GM18517 (cell line): ENCODE measurements around the gene CCL1.

Source experiments
- ATAC-seq: cut with Tn5 transposase; IDR thresholded peaks from one replicate; pipeline ENCODE4 v1.9.1; 2021; ENCODE audit warnings: mild to moderate bottlenecking, moderate library complexity; ENCODE audit not compliant: unreplicated experiment

CCL1 gene

DNA sequence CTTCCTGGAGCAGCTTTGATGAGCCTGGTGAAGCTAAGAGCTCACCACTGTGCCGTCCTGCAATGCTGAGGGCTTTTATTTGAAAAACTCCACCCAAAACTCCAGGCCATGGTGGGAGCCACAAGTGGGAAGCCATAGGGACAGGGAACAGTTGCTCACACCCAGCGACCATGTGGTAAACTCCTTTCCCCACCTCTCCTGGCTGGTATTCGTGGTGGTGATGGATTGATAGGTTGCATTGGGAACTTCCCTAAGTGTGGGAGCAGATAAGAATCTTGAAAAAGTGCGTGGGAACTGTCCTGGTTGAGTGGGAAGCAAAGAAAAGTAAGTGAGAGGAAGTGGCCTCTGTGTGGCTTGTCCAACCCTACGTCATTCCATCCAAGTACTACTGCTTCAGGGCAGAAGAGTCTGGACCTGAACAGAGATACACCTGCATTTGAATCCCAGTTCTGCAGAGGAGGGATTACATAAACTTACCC, at the start of gene CCL1:
Gene CCL1 (minus strand): TSS at position 51 of the 479 bp plus-strand sequence. CDS start 72 bp downstream, outside the sequence.
- no peak for ATAC-seq

GRCh38 chr17:34412534-34412933, 49.5 kb upstream of the CCL1 start:
- ATAC-seq = no peak

DNA sequence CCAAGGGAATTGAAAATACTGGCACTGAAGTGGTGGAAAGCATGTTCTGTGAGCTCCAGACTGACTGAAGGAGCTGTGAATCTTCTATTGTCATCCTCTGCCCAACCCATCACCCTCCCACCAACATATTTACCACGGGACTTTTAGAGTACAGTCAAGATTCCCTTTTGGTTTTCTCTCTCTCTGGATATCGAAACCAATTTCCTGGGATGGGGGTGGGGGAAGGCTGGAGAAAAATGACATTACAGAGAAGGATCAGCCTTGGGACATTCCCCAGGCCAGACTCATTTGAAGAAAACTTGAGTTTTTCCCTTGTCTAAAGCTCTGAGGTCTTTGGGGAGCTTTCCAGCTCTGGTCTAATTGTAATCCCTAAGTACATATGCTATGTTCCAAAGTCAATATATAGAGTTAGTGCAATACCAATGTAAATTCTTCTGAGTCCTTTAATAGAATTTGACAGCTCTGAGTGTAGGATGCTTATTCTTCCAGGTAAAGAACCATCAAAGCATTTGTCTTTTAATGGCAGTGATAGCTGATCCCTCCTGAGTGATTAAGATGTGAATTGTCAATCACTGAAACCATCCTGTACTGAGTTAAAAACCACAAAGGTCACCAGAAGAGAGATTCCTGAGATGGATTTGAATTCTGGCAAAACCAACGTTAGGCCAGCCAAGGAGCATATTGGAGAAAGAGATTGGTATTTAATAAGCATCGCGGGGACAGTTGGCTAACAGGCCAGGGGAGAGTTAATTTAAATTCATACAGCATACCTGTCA, 48.8 kb upstream of the CCL1 start:
- ATAC-seq = no peak

DNA sequence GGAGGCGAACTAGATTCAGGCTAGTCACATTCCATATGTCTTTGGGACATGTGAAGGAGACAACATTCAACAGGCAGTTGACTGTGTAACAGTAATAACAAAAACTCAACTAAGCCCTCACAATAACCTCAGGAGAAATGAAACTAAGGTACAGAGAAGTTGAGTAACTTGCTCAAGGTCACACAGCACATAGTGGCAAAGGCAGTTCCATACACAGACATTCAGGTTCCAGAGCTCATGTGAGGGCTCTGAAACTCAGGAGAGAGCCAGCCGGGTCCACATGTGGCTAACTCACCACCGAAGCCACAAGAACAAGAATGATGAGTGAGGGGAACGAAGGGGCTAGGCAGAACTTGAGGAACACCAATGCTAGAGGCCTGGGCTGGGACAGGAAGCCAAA, 46.3 kb upstream of the CCL1 start:
- no peak for ATAC-seq

DNA sequence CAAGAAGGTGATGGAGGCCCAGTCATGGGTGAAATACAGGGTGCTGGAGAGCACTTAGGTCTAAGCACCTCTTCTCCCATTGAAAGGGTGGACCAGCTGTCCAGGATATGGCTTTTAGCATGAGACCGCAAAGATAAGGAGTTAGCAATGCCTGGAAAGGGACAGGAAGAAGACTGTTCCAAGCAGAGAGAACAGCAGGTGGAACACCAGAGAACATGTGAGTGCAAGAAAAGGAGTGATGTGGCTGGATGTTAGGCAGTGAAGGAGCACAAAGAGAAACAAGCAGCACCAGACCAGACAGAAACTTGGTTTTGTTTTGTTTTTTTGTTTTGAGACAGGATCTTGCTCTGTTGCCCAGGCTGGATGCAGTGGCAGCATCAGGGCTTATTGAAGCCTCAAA, 45.4 kb upstream of the CCL1 start:
- ATAC-seq = no peak

DNA sequence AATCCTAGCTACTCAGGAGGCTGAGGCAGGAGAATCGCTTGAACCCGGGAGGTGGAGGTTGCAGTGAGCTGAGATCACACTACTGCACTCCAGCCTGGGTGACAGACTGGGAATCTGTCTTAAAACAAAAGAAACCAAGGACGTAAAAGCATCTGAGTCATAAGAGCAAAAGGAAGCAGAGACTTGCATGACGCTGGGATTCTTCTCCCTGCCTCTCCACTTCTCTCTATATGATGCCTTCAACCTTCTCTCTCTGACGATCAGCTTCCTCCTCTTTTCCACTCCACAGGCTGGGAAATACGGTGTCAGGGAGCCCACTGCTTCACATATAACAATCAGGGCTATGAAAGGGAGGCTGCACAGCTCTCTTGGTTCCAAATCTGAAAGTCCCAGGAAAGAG, 43.2 kb upstream of the CCL1 start:
- no peak for ATAC-seq

DNA sequence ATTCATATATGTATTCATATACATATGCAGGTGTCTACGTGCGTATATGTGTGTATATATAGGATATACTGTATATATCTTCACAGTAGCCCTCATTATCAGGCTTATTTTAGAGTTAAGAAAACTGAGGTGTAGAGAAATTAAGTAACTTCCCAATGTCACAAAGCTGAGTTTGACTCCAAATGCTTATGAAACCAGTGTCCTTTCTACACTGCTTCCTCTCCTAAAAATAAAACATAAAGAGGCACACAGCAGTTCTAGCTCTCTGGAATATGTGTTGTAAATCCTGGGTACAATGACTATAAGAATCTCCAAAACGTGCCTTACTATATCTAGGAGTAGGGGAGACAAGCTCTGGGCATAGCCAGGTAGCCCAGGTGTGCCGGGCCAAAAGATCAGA, 40.0 kb upstream of the CCL1 start:
- ATAC-seq = no peak

DNA sequence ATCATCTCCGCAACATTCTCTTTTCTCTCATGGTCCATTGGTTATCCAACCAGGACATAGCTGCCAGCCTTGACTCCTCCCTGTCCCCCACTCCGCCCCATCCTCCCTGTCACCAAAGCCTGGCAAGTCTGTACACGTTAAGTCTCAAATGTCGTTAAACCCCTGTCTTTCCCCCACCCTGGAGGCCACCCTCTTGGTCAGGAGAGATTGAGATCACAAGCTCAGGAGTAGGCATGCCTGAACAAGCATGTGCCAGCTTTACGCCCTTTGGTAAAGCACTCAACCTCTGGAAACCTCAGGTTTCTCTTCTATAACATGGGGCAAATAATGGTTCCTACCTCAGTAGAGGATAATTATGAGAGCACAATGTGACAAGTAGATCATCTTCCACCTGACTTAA, 38.1 kb upstream of the CCL1 start:
- ATAC-seq = no peak

GRCh38 chr17:34400301-34400931, 37.4 kb upstream of the CCL1 start:
- no peak for ATAC-seq

- no peak for ATAC-seq
Observed at GRCh38 chr17:34399725-34400124, 36.7 kb upstream of the CCL1 start.

DNA sequence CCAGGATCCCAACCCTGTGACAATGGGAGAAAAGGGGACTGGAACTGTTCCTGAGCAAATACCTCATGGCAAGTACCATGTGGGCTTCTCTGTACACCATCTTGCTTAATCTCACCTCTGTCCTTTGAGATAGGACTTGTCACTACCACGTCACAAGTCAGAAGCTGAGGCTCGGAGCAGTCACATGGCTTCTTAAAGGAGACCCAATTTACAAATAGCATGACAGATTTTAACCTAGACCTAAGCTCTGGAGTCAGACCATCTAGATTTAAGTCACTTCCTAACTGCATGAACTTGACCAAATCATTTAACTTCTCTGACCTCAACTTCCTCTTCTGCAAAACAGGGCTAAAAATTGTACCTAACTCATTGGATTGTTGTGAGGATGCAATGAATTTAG, 36.0 kb upstream of the CCL1 start:
- no peak for ATAC-seq

DNA sequence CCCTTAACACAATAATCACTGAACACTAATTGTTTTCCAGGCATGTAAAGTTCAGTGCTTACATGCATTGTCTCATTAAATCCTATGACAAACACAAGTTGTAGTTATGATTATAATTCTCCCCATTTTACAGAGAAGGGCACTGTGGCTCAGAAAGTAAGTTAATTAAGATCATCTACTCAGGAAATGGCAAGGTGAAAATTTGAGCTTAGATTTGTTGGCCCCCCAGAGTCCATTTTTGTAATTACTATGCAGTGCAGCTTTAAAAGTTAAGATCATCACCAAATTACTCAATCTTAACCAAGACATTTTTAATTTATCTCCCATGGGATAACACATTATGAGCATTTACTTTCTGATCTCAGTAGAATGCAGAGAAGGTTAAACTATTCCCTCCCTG, 34.2 kb upstream of the CCL1 start:
- ATAC-seq = no peak

DNA sequence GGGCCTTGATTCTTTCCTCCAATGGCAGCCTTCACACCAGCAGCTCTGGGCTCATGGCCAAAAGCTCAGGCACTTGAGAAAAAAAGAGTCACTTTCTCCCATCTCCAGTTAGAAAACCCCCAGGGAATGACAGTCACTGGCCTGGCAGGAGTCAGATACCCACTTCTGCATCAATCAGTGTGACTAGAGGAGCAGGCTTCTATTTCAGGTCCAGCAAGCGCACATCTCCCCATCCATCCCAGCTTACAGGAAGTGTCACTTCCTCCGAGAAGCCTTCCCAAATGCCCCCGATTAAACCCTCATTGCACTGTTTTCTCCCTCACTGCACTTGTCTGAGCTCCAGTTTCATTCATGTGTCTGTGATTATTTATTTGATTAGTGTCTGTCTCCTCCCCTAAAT, 30.4 kb upstream of the CCL1 start:
- no peak for ATAC-seq

GRCh38 chr17:34391241-34391640, 28.2 kb upstream of the CCL1 start:
- ATAC-seq = no peak

DNA sequence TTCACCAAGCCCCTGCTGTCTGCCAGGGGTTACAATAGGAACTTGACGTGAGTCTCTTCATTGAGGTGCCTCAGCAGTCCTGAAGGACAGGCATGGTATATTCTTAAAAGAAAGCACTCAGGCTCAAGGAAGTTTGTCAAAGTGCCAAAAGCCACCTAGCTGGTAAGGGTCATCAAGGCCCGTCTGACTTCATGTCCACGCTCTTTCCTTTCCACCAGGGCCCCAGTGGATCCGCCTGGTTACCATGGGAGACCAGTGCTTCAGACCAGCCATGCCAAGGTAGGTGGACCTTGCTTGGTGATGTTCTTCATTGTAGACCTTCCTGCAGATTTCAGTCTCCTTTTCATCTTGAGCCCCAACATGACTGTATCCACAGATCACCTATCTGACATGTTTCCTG, 27.6 kb upstream of the CCL1 start:
- no peak for ATAC-seq

DNA sequence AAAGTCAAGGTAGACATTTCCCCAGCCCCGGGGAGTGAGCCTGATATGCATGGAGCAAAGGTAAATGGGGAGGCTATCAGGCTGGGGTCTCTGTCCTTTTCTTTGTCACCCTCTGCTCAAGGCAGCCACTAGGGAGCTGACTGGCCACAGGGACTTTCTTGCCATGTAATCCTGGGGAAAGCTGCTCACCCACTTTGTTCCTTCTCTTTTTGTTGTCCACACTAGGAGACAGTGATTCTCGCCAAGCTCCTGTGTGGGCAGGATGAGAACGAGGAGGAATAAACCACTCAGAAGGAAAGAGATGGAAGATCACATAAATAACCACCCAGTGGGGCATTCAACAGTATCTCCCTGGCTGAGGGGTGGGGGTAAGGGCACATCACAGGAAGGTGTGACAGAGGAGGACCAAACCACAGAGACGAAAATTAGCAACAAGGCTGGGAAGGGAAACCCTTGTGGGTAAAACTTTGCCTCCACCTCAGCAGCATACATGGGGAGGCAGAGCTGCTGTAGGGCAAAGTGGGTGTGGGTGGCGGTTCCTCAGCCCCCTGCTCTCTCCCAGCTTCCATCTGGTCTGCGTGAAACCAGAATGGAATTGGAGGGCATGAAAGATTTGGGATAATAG, 26.2 kb upstream of the CCL1 start:
- ATAC-seq = no peak

GRCh38 chr17:34387566-34387965, 24.5 kb upstream of the CCL1 start:
- ATAC-seq = no peak

DNA sequence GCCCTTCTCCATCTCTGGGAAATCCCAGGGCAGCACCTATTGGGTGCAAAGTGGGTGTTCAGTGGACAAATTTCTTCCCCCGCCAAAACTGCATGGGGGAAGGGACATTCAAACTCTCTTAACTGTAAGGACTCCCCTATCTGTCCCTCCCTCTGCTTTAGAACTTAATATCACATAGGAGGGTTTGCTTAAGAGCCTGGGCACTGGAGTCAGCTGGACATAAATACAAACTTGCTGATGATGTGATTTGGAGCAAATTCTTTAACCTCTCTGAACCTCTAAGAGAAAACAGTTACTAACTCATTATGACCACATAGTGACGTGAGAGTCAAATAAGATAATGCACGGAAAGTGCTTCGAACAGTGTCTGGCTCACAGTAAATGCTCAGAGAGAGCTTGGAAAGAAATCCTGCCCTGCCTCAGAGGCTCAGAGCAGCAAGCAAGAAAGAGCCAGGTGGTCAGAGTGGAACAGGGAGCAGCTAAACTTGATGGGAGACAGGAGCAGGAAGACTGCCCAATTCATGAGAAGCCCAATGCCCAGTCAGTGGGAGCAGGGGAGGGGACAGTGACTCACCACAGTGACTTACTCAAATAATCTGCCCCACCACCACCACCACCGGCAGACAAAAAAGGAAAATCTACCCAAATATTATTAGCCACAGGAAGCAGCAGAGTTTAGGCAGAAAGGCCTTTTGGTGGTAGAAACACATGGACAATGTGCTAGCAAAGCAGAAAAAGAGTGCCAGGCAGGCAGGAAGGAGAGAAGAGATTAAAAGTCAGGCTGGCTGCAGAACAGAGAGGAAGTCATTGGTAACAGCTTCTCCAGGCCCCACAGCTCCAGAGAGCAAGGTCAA, 23.9 kb upstream of the CCL1 start:
- ATAC-seq = no peak

DNA sequence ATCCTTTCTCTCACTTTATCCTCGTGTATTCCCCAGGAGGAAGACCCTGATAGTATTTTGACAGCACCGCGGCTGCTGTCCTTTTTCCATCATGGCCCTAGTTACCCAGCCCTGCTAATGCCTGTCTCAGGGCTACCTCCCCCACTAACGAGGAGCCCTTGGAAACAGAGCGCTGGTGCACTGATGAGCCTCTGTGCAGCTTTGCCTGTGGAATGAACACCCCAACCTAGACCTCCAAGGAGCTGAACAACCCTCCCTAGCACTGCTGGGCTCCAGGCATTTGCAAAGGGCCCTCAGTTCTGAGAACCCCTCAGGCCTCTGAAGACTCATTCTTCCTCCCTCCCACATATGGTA, 23.3 kb upstream of the CCL1 start:
- ATAC-seq = no peak

GRCh38 chr17:34384822-34385605, 22.0 kb upstream of the CCL1 start:
- no peak for ATAC-seq

- ATAC-seq = no peak
Observed at GRCh38 chr17:34384271-34384670, 21.2 kb upstream of the CCL1 start.
